OCI-LY1 (cell line): ENCODE results near the gene LRRC8D.

ENCODE experiments used
- H2AFZ ChIP-seq: fragments of 200-600 bp; sonication (generic), shearing (Covaris generic); 2 replicates; pipeline ENCODE4 v1.6.0; 2014; ENCODE audit warnings: antibody characterized with exemption, mild to moderate bottlenecking, low read length
- H3F3A ChIP-seq: fragments of 200-600 bp; sonication (generic), shearing (Covaris generic); 2 replicates; pipeline ENCODE4 v1.6.0; 2014; ENCODE audit warnings: mild to moderate bottlenecking, antibody characterized with exemption, low read length, moderate library complexity; ENCODE audit not compliant: insufficient read depth
- H3K27ac ChIP-seq: fragments of 200-600 bp; sonication (generic); 2 replicates; pipeline ENCODE4 v1.5.1; 2014; ENCODE audit warnings: low read length, mixed run types, mild to moderate bottlenecking, low read depth; ENCODE audit not compliant: poor library complexity, severe bottlenecking
- H3K27me3 ChIP-seq: fragments of 200-600 bp; sonication (generic); 2 replicates; pipeline ENCODE4 v1.6.0; 2014; ENCODE audit warnings: antibody characterized with exemption, mild to moderate bottlenecking, low read length, moderate library complexity; ENCODE audit not compliant: insufficient read depth
- H3K36me3 ChIP-seq: fragments of 200-600 bp; sonication (generic); 2 replicates; pipeline ENCODE4 v1.6.1; 2014; ENCODE audit warnings: mild to moderate bottlenecking, antibody characterized with exemption, low read length, moderate library complexity, mixed read lengths; ENCODE audit not compliant: insufficient read depth
- H3K4me1 ChIP-seq: fragments of 200-600 bp; sonication (generic); 2 replicates; pipeline ENCODE4 v1.5.1; 2014; ENCODE audit warnings: mild to moderate bottlenecking, low read length, moderate library complexity; ENCODE audit not compliant: insufficient read depth, severe bottlenecking
- H3K4me2 ChIP-seq: fragments of 200-600 bp; sonication (generic), shearing (Covaris generic); 2 replicates; pipeline ENCODE4 v1.6.1; 2014; ENCODE audit warnings: low read length
- H3K4me3 ChIP-seq: fragments of 200-600 bp; sonication (generic); 2 replicates; pipeline ENCODE4 v1.5.1; 2014; ENCODE audit warnings: low read length, low read depth, mild to moderate bottlenecking, mixed read lengths; ENCODE audit not compliant: poor library complexity, severe bottlenecking
- H3K79me2 ChIP-seq: fragments of 200-600 bp; shearing (Covaris generic); 2 replicates; pipeline ENCODE4 v1.6.1; 2016; ENCODE audit warnings: mixed run types, low read length, mixed read lengths; ENCODE audit not compliant: insufficient read depth
- H3K9ac ChIP-seq: fragments of 200-600 bp; sonication (generic), shearing (Covaris generic); 2 replicates; pipeline ENCODE4 v1.6.1; 2014; ENCODE audit warnings: mild to moderate bottlenecking, low read length, mixed read lengths
- H3K9me2 ChIP-seq: fragments of 200-600 bp; sonication (generic), shearing (Covaris generic); 2 replicates; pipeline ENCODE4 v1.6.1; 2014; ENCODE audit warnings: low read depth, mild to moderate bottlenecking, low read length, mixed read lengths
- H3K9me3 ChIP-seq: fragments of 200-600 bp; shearing (Covaris generic); 2 replicates; pipeline ENCODE4 v1.6.1; 2014; ENCODE audit warnings: low read length, mixed read lengths
- H4K20me1 ChIP-seq: fragments of 200-600 bp; sonication (generic), shearing (Covaris generic); 2 replicates; pipeline ENCODE4 v1.6.0; 2016; ENCODE audit warnings: mild to moderate bottlenecking, low read length; ENCODE audit not compliant: insufficient read depth
- CTCF ChIP-seq: fragments of 200-600 bp; sonication (generic), shearing (Covaris generic); IDR thresholded peaks from 2 replicates; pipeline ENCODE4 v1.5.1; 2017; ENCODE audit warnings: mild to moderate bottlenecking, antibody characterized with exemption, low read length, moderate library complexity, mixed read lengths
- EZH2 ChIP-seq: fragments of 200-600 bp; sonication (generic), shearing (Covaris generic); IDR thresholded peaks from 2 replicates; pipeline ENCODE4 v1.8.0; 2017; ENCODE audit warnings: borderline replicate concordance, mixed run types, mild to moderate bottlenecking, antibody characterized with exemption, low read length, moderate library complexity, mixed read lengths

LRRC8D gene

GRCh38 chr1:89900791-89901708, 80.2 kb downstream of the LRRC8D start:
- H3K79me2 ChIP-seq: no peaks in the 10 kb centered on the region; the same call in 1 of the 2 replicates
- peaks cover 19% of the 10 kb centered on the region for H3K4me1 ChIP-seq
- H3K27ac ChIP-seq: peak overlapping the region; percentile 8
- no peaks in the 10 kb centered on the region for H4K20me1 ChIP-seq
- H3K27me3 ChIP-seq: no peaks in the 10 kb centered on the region
- no peak overlapping the region for H3K9ac ChIP-seq
- H3F3A ChIP-seq: no peaks in the 10 kb centered on the region
- H3K9me2 ChIP-seq: no peaks in the 10 kb centered on the region
- no peak overlapping the region for H3K4me3 ChIP-seq
- no peak overlapping the region for H3K4me2 ChIP-seq
- H3K36me3 ChIP-seq: peaks cover 37% of the 10 kb centered on the region; the same call in 1 of the 2 replicates
- H2AFZ ChIP-seq: no peak overlapping the region
- TF ChIP-seq CTCF (no peak), EZH2 (no peak)
- H3K9me3 ChIP-seq: no peaks in the 10 kb centered on the region

DNA sequence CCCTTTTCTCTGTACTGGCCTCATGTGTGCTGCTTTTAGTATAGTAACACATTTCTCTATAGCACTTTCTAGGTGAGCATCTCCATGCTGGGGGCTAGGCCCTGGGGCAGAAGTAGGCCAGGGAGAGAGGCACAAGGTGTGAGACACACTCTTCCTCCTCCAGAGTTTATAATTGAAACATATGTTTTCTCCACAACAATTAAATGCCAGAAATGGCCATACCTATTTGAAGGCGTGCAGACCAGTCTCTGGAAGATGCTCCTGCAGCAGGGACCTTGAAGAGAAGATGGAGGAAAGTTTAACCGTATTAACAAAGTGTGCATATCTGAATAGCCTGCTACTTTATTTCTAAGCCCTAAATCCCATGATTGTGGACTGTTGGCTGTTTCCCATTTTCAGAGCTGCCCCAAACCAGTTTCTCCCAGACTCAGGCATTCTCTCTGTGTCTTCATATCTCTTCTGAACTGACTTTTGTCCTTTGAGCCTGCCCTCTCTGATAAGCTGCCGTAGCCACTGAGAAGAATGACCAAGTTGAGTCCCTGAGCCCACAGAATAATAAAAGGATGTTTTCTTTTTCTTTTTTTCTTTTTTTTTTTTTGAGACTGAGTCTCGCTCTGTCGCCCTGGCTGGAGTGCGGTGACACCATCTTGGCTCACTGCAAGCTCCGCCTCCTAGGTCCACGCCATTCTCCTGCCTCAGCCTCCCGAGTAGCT, 81.3 kb downstream of the LRRC8D start:
- no peak for TF ChIP-seq EZH2
- no peak for TF ChIP-seq CTCF
- Histone ChIP-seq H3K36me3 (peaks cover 32% of the 10 kb centered on the region; the same call in 1 of the 2 replicates), H3K4me1 (peaks cover 29% of the 10 kb centered on the region), H3K4me3 (no peak overlapping the region), H3F3A (no peaks in the 10 kb centered on the region), H2AFZ (no peak overlapping the region), H3K79me2 (no peaks in the 10 kb centered on the region; the same call in 1 of the 2 replicates), H3K27ac (no peak overlapping the region), H3K9me2 (no peaks in the 10 kb centered on the region), H3K4me2 (no peak overlapping the region), H3K27me3 (no peaks in the 10 kb centered on the region), H4K20me1 (no peaks in the 10 kb centered on the region), H3K9me3 (no peaks in the 10 kb centered on the region), H3K9ac (no peak overlapping the region)

GRCh38 chr1:89903550-89903949, 82.7 kb downstream of the LRRC8D start:
- Histone ChIP-seq H3K36me3 (peaks cover 30% of the 10 kb centered on the region; the same call in 1 of the 2 replicates), H3K27me3 (no peaks in the 10 kb centered on the region), H2AFZ (no peak overlapping the region), H3K9me3 (no peaks in the 10 kb centered on the region), H3K9me2 (no peaks in the 10 kb centered on the region), H3K79me2 (peaks cover 5% of the 10 kb centered on the region), H3K4me2 (no peak overlapping the region), H3K4me1 (peaks cover 29% of the 10 kb centered on the region), H3K4me3 (no peak overlapping the region), H3K9ac (no peak overlapping the region), H3K27ac (no peak overlapping the region), H3F3A (no peaks in the 10 kb centered on the region), H4K20me1 (no peaks in the 10 kb centered on the region)
- TF ChIP-seq EZH2 (no peak), CTCF (no peak)
